ENCODE measurements around the gene VDR. TPM values are rescaled to one million over a fixed set of nuclear protein-coding genes. Genes with fewer than 3 reads are reported as not detected.

Gene VDR
- total RNA-seq, 4 donors from 2014 or later = 36.7 to 47.9 (median 41.2) TPM

GRCh38 chr12:47894068-47894467, 10.7 kb downstream of the VDR start:
- WGBS = 33% methylated on average over 1 of the region's 1 CpG
- no peak overlapping the region for H3K4me3 ChIP-seq
- H3K9me3 ChIP-seq = no peaks in the 10 kb centered on the region
- H3K27me3 ChIP-seq = no peaks in the 10 kb centered on the region
- H3K27ac ChIP-seq = no peak overlapping the region
- H3K4me1 ChIP-seq = peaks cover 62% of the 10 kb centered on the region
- H3K36me3 ChIP-seq = no peaks in the 10 kb centered on the region
- DNase-seq (ENCODE audit: low spot score in 2 of 2) = no peak
- TF ChIP-seq EP300 (IDR thresholded peaks at IDR 0.05) (no peak), POLR2A (IDR thresholded peaks at IDR 0.05) (no peak), CTCF (IDR thresholded peaks at IDR 0.05) (no peak), POLR2AphosphoS5 (IDR thresholded peaks at IDR 0.05) (no peak)

- Histone ChIP-seq H3K27ac (peak overlapping the region; percentile 29), H3K27me3 (no peaks in the 10 kb centered on the region), H3K9me3 (no peaks in the 10 kb centered on the region), H3K36me3 (no peaks in the 10 kb centered on the region), H3K4me3 (no peak overlapping the region), H3K4me1 (peaks cover 65% of the 10 kb centered on the region)
- DNase-seq (ENCODE audit: low spot score in 2 of 2) = no peak
- 78% methylated on average over 5 of the region's 5 CpGs for WGBS
- no peak for TF ChIP-seq POLR2AphosphoS5 (IDR thresholded peaks at IDR 0.05)
- TF ChIP-seq POLR2A (IDR thresholded peaks at IDR 0.05) = no peak
- no peak for TF ChIP-seq CTCF (IDR thresholded peaks at IDR 0.05)
- no peak for TF ChIP-seq EP300 (IDR thresholded peaks at IDR 0.05)
Observed at GRCh38 chr12:47892819-47893218, 12.0 kb downstream of the VDR start.

- Histone ChIP-seq H3K4me1 (peaks cover 60% of the 10 kb centered on the region), H3K9me3 (no peaks in the 10 kb centered on the region), H3K27me3 (no peaks in the 10 kb centered on the region), H3K27ac (peak overlapping the region; percentile 11), H3K4me3 (no peak overlapping the region), H3K36me3 (no peaks in the 10 kb centered on the region)
- TF ChIP-seq POLR2A (IDR thresholded peaks at IDR 0.05) (no peak), POLR2AphosphoS5 (IDR thresholded peaks at IDR 0.05) (no peak), CTCF (IDR thresholded peaks at IDR 0.05) (no peak), EP300 (IDR thresholded peaks at IDR 0.05) (no peak)
- no peak for DNase-seq (ENCODE audit: low spot score in 2 of 2)
- 35% methylated on average over 3 of the region's 3 CpGs for WGBS
Observed at GRCh38 chr12:47891356-47891755, 13.4 kb downstream of the VDR start.

GRCh38 chr12:47889040-47889439, 15.8 kb downstream of the VDR start:
- Histone ChIP-seq H3K4me1 (peaks cover 60% of the 10 kb centered on the region), H3K36me3 (no peaks in the 10 kb centered on the region), H3K4me3 (no peak overlapping the region), H3K27me3 (no peaks in the 10 kb centered on the region), H3K27ac (no peak overlapping the region), H3K9me3 (no peaks in the 10 kb centered on the region)
- TF ChIP-seq POLR2A (IDR thresholded peaks at IDR 0.05) = no peak
- TF ChIP-seq POLR2AphosphoS5 (IDR thresholded peaks at IDR 0.05) = no peak
- no peak for TF ChIP-seq EP300 (IDR thresholded peaks at IDR 0.05)
- TF ChIP-seq CTCF (IDR thresholded peaks at IDR 0.05) = no peak
- WGBS = 85% methylated on average over 4 of the region's 4 CpGs
- no peak for DNase-seq (ENCODE audit: low spot score in 2 of 2)

- no peak overlapping the region for H3K27ac ChIP-seq
- H3K9me3 ChIP-seq = no peaks in the 10 kb centered on the region
- 76% methylated on average over 9 of the region's 9 CpGs for WGBS
Observed at GRCh38 chr12:47888153-47888819, 16.5 kb downstream of the VDR start.

More at GRCh38 chr12:47888153-47888819, 16.5 kb downstream of the VDR start:
- H3K27me3 ChIP-seq = no peaks in the 10 kb centered on the region
- no peak for TF ChIP-seq CTCF (IDR thresholded peaks at IDR 0.05)
- DNase-seq (ENCODE audit: low spot score in 2 of 2) = no peak
- peaks cover 63% of the 10 kb centered on the region for H3K4me1 ChIP-seq
- H3K4me3 ChIP-seq = no peak overlapping the region
- H3K36me3 ChIP-seq = no peaks in the 10 kb centered on the region

Data from suprapubic skin (tissue), 4 donors.